HG03571 (cell line): ENCODE results near the gene ZNF628.

Experiments
- ATAC-seq: cut with Tn5 transposase; IDR thresholded peaks from one replicate; pipeline ENCODE4 v1.9.1; 2021; ENCODE audit not compliant: unreplicated experiment

ZNF628 gene

DNA sequence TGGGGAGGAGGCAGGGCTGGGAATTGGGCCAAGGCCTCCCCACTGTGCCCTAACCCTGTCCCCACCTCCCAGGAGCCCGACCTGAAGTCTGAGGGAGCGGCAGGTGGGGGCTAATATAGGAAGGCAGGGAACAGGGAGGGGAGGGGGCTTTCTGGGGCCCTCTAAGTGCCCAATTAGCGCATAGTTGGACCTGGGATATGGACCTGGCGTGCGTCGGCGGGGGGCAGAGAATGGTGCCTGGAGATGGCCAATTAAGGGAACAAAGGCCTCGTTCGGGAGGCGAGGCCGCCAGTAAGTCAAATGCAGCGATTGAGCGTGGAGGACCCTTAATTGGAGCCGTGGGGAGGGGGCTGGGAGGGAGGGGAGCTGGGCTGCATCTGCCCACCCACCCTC lies 11.8 kb upstream of the ZNF628 start, which contains the start of gene C19orf85:
C19orf85 (minus strand) TSS at position 90 of the 393 bp plus-strand sequence. CDS start 197 bp downstream, outside the sequence.
- ATAC-seq = no peak

- ATAC-seq = no peak
Observed at GRCh38 chr19:55465460-55466240, 10.8 kb upstream of the ZNF628 start.

DNA sequence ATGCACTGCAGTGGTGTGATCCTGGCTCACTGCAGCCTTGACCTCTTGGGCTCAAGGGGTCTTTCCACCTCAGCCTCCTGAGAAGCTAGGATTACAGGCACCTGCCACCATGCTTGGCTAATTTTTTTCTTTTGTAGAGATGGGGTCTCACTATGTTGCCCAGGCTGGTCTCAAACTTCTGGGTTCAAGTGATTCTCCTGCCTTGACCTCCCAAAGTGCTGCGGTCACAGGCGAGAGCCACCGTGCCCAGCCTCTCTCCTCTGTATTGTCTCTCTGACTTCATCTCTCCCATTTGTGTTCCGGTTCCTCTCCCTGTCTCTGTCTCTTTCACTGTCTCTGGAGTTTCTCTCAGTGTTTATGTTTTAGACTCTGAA lies 10.2 kb upstream of the ZNF628 start:
- ATAC-seq = no peak

DNA sequence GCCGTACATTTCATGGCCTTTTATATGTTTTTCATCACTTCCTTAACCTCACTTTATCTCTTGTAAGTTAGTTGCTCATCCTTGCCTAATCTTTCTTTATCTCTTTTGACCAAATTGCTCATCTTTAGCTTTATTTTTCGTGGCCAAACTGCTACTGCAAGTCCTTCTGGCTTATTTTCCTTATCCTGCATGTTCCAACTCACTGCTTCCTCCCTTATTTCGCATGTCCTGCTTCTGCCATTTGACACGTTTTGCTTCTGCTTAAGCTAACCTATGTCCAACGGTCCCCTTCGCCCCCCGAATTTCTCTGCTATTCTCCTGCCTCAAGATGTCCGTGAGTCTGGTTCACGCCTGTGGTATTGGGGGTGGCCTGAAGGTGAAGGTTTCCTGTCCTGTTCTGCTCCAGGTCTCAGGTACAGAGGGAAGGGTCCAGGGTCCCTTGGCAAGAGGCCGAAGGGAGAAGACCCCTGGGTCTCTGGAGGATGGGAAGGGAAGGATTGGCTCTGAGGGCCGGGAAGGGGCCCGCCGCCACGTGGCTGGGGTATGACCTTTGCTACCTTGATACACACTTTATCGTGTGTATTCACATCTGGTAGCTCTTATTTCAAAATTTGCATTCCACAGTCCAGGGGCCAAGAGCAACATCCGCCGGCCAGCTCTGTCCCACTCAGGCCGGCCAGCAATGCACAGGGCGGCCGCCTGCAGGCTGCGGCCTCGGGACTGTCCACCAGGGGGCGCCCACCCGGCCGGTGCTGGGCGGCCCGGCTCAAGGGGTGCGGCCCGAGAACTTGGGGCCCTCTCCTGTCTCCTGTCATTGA lies 9.0 kb upstream of the ZNF628 start:
- ATAC-seq = peak; percentile 61

DNA sequence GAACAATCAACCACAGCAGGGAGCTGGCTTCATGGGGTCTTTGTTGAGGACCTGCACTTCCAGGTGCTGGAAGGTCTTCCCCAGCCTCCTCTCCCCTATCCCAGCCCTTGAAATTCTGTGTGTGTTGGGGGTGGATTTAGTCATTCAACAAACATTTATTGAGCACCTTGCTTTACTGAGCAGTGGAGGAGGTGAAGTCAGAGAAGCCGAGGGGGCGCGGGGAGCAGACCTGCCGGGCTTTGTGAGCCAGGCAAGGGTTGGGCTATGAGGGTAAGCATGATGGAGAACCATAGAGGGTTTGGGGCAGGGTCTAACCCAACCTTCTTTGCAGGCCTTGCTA lies 8.4 kb upstream of the ZNF628 start:
- ATAC-seq = no peak

GRCh38 chr19:55471266-55471665 lies 5.2 kb upstream of the ZNF628 start:
- ATAC-seq = no peak

DNA sequence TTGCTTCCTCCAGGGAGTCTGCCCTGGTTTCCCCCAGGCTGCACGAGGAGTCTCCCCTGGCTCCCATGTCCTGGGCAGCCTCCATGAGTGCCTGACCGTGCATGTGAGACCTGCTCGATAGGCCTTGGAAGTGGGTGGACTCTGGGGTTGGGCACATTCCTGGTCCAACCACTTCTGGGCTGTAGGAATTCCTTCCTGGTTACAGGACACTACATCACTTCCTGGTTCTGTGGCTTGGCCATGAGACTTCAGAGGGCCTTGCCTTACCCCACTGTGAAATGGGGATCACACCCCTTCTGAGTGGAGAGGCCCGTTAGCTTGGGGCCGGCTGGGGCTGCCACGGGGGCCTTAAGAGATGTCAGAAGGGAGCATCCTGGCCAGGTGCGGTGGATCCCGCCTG lies 4.0 kb upstream of the ZNF628 start:
- ATAC-seq = no peak

DNA sequence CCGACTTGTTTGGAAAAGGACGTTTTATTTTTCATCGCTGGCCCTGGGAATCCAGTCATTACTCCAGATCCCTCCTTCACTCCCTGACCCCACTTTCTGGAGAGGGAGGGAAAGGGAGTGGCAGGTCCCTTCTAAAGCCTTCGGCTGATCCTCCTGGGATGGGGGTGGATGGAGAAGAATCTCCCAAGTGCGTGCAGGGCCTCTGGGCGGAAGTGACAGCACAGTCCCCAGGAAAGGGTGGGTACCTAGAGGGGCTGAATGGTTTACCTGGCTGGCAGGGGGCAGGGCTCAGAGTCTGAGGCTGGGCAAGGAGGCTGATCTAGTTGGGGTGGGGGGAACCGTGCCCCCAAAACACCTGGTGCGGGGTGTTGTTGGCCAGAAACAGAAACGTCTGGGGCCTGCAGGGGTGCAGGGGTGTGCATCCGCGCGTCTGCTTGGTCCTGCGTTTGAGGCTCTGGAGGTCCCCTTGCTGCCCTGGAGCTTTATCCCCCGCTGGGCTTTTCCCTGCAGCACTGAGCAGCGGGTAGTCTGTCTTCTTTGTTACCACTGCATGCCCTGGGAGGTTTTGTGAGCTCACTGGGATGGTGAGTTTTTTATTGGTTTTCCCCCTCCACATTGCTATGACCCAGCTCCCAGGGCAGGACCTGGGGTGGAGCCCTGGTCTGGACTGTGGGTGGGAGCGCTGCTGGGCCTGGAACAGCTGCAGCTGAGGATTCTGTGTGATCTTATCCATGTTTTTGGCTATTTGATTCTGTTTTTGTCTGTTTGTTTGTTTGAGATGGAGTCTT lies 3.0 kb upstream of the ZNF628 start:
- ATAC-seq = no peak

DNA sequence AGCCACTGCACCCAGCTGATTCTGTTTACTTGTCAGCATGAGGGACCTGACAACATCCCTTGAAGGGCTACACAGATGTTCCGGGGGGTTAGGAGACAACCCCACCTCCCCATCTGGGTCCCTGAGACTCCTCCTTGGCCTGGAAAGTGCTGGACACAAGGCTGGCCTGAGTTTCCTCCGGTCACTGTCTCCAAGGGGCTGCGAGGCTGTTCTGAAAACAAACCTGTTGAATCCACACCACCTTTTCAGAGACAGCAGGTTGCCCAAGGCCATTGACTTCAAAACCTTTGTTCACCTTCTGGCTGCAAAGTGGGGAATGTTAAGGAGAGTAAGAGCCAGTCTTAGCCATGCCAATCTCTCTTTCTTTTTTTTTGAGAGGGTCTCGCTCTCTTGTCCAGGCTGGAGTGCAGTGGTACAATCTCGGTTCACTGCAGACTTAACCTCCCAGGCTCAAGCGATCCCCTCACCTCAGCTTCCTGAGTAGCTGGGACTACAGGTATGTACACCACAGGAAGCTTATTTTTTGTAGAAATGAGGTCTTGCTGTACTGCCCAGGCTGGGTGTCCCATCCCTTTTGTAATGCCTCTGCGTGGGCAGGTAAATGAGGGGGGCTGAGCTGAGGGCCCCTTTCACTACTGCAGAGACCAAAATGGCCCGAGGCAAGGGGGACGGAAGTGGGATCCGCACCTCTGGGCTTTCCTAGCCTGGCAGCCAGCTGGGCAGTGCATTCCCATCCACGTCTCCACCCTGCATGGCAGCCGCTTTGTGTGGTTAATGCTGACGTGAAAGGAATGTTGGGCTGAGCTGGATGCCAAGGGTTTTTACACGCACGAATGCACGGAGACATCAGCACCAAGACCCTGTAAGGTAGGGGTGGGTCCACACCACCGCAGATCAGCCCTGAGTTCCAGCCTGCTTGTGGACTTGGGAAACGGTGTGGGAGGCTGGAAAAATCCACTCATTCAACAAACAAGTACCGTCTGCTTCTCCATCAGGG lies 1.9 kb upstream of the ZNF628 start:
- no peak for ATAC-seq

DNA sequence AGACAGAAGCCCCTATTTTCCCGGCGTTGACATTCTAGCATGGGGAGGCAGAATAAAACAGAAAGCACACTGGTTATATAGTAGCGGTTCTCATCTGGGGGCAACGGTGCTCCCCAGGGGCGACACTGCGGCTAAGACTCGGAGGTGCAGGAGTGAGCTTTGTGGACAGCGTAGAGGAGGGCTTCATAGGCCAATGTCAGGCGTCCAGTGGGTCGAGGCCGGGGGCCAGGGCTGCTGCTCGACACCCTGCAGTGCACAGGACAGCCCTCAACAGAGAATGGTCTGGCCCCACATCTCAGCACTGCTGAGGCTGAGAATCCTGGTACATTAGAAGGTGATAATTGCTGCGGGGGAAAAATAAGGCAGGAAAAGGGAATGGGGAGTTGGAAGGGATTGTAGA lies 1.5 kb downstream of the ZNF628 start:
- ATAC-seq = no peak

GRCh38 chr19:55478364-55478763 lies 1.9 kb downstream of the ZNF628 start:
- ATAC-seq = no peak

GRCh38 chr19:55479045-55479444 lies 2.6 kb downstream of the ZNF628 start:
- ATAC-seq = no peak

DNA sequence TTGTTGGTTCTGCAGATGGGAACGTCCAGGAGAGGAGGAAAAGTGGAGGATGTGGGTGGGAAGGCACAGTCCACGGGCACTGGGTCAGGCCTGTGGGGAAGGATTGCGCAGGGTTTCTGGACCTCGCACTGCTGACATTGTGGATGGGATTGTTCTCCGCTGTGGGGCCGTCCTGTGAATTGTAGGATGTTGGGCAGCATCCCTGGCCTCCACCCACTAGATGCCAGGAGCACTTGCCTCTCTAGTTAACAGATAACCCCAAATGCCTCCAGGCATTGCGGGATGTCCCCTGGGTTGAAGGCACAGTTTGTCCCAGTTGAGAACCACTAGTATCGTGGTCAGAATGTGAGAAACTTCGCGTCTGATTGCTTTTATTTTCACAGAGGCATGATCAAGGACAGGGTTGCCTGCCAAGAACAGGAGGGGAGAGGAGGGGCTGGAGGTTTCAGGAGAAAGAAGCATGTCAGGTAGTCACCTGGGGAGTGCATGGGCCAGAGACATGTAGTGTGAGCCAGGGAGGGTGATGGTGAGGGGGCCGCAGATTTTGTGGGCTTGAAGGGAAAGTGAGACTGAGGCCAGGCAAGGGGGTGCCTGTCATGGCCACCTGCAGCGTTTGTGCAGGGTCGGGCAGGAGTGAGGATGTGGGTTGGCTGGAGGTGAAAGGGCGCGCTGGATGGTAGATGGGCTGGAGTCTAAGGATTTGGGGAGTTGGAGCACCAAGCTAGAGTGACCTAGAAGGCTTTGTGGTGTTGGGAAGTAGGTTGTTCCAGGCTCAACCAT lies 3.2 kb downstream of the ZNF628 start:
- no peak for ATAC-seq

DNA sequence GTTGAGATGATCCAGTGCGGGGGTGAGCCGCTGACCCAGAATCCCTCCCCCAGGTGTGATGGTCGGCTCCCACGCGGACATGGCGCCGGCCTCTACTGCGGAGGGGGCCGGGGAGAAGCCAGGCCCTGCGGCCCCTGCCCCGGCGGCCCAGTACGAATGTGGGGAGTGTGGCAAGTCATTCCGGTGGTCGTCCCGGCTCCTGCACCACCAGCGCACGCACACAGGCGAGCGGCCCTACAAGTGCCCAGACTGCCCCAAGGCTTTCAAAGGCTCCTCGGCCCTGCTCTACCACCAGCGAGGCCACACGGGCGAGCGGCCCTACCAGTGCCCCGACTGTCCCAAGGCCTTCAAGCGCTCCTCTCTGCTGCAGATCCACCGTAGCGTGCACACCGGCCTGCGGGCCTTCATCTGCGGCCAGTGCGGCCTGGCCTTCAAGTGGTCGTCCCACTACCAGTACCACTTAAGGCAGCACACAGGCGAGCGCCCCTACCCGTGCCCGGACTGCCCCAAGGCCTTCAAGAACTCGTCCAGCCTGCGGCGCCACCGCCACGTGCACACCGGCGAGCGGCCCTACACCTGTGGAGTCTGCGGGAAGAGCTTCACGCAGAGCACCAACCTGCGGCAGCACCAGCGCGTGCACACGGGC lies 4.9 kb downstream of the ZNF628 start:
- no peak for ATAC-seq

DNA sequence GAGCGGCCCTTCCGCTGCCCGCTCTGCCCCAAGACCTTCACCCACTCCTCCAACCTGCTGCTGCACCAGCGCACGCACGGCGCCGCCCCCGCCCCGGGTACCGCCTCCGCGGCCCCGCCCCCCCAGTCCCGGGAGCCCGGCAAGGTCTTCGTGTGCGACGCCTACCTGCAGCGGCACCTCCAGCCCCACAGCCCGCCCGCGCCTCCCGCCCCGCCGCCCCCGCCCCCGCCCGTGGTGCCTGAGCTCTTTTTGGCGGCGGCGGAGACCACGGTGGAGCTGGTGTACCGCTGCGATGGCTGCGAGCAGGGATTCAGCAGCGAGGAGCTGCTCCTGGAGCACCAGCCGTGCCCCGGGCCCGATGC lies 5.4 kb downstream of the ZNF628 start:
- ATAC-seq = no peak

- no peak for ATAC-seq
Observed at GRCh38 chr19:55482156-55482961, 5.9 kb downstream of the ZNF628 start.

DNA sequence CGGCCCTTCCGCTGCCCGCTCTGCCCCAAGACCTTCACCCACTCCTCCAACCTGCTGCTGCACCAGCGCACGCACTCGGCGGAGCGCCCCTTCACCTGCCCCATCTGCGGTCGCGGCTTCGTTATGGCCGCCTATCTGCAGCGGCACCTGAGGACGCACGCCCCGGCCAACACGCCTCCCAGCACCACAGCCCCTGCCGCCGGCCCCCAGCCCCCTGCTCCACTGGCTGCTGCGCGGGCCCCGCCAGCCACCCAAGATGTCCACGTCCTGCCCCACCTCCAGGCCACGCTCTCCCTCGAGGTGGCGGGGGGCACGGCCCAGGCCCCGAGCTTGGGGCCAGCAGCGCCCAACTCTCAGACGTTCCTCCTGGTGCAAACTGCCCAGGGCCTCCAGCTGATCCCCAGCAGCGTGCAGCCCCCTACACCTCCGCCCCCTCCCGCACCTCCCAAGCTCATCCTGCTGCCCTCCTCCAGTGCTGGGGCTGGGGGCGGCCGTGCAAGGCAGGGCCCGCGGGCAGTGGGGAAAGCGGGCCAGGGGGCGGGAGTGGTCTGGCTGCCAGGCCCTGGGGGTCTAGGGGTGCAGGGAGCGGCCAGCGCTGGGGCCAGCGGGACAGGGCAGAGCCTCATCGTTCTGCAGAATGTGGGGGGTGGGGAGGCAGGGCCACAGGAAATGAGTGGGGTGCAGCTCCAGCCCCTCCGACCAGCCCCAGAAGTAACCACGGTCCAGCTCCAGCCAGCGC lies 6.7 kb downstream of the ZNF628 start:
- ATAC-seq = no peak
